IPS DF 6.9 (cell line): ENCODE measurements around the gene AMHR2.
"Not testable (repeated sequence)": the region's sequence is repeated elsewhere in the genome, so short reads cannot be mapped to it uniquely, and the experiment has no call there.

ENCODE experiments used
- DNase-seq: peaks from one replicate; pipeline ENCODE4 v3.0.0-alpha.2; 2013; ENCODE audit warnings: low read depth, low spot score
- H3K27ac ChIP-seq: one replicate; pipeline ENCODE4 v1.5.1; 2013; ENCODE audit warnings: low read length, control low read depth
- H3K27me3 ChIP-seq: 2 replicates; pipeline ENCODE4 v1.6.1; 2013; ENCODE audit warnings: mild to moderate bottlenecking, low read length; ENCODE audit not compliant: control insufficient read depth, insufficient read depth
- H3K36me3 ChIP-seq: 2 replicates; pipeline ENCODE4 v1.6.1; 2013; ENCODE audit warnings: low read length; ENCODE audit not compliant: control insufficient read depth, insufficient read depth
- H3K4me1 ChIP-seq: 2 replicates; pipeline ENCODE4 v1.6.1; 2013; ENCODE audit warnings: low read length; ENCODE audit not compliant: control insufficient read depth, insufficient read depth
- H3K4me3 ChIP-seq: 2 replicates; pipeline ENCODE4 v1.5.1; 2013; ENCODE audit warnings: mild to moderate bottlenecking, low read length
- H3K9me3 ChIP-seq: 2 replicates; pipeline ENCODE4 v1.6.1; 2013; ENCODE audit warnings: low read length, inconsistent platforms; ENCODE audit not compliant: control insufficient read depth, insufficient read depth
- WGBS: extraction: QIAGEN DNeasy Blood & Tissue Kit; methylation state at CpG from one replicate; pipeline ENCODE4 v1.1.7; 2013; ENCODE audit warnings: mixed read lengths, missing lambda C conversion rate; ENCODE audit not compliant: insufficient read length, insufficient coverage; 5-methylcytosine and 5-hydroxymethylcytosine counted together

Gene AMHR2

GRCh38 chr12:53423597-53423996 lies at the start of gene AMHR2:
Gene AMHR2, plus strand, starts transcription at chr12:53423855. Its CDS starts 80 bp downstream, at chr12:53423935.
- Histone ChIP-seq H3K36me3 (no peaks in the 10 kb centered on the region), H3K9me3 (no peaks in the 10 kb centered on the region), H3K27me3 (no peaks in the 10 kb centered on the region), H3K4me1 (peaks cover 1% of the 10 kb centered on the region; the same call in 1 of the 2 replicates), H3K4me3 (no peak within 1 kb of the TSS), H3K27ac (no peak within 1 kb of the TSS)
- DNase-seq: no peak
- WGBS: no CpG with 5 or more reads among the region's 1 CpG

GRCh38 chr12:53374277-53374676 lies 49.4 kb upstream of the AMHR2 start:
- not testable (repeated sequence) for H3K27me3 ChIP-seq, H3K9me3 ChIP-seq, H3K36me3 ChIP-seq, H3K4me1 ChIP-seq, H3K27ac ChIP-seq, DNase-seq, H3K4me3 ChIP-seq
- WGBS: no CpG with 5 or more reads among the region's 14 CpGs

GRCh38 chr12:53376747-53377146 lies 46.9 kb upstream of the AMHR2 start:
- H3K9me3 ChIP-seq: no peaks in the 10 kb centered on the region
- peaks cover 2% of the 10 kb centered on the region; the same call in 1 of the 2 replicates for H3K4me1 ChIP-seq
- H3K36me3 ChIP-seq: no peaks in the 10 kb centered on the region
- H3K27ac ChIP-seq: no peak overlapping the region
- no CpG with 5 or more reads among the region's 2 CpGs for WGBS
- H3K4me3 ChIP-seq: no peak overlapping the region
- H3K27me3 ChIP-seq: no peaks in the 10 kb centered on the region
- DNase-seq: no peak

- Histone ChIP-seq H3K9me3 (no peaks in the 10 kb centered on the region), H3K4me1 (peaks cover 2% of the 10 kb centered on the region), H3K36me3 (peaks cover 13% of the 10 kb centered on the region; the same call in 1 of the 2 replicates), H3K4me3 (no peak overlapping the region), H3K27me3 (no peaks in the 10 kb centered on the region), H3K27ac (no peak overlapping the region)
- no CpG with 5 or more reads among the region's 12 CpGs for WGBS
- no peak for DNase-seq
Measured at GRCh38 chr12:53378222-53378621, 45.4 kb upstream of the AMHR2 start.

GRCh38 chr12:53378724-53379388 lies 44.8 kb upstream of the AMHR2 start:
- no peak for DNase-seq
- no CpG with 5 or more reads among the region's 23 CpGs for WGBS
- Histone ChIP-seq H3K4me3 (peak overlapping the region; percentile 73; the same call in 1 of the 2 replicates), H3K36me3 (peaks cover 16% of the 10 kb centered on the region; the same call in 1 of the 2 replicates), H3K9me3 (no peaks in the 10 kb centered on the region), H3K27me3 (no peaks in the 10 kb centered on the region), H3K4me1 (peaks cover 2% of the 10 kb centered on the region), H3K27ac (no peak overlapping the region)

GRCh38 chr12:53379389-53380103 lies 44.1 kb upstream of the AMHR2 start:
- Histone ChIP-seq H3K4me3 (peak overlapping the region; percentile 73; the same call in 1 of the 2 replicates), H3K36me3 (peaks cover 16% of the 10 kb centered on the region; the same call in 1 of the 2 replicates), H3K27me3 (no peaks in the 10 kb centered on the region), H3K9me3 (no peaks in the 10 kb centered on the region), H3K4me1 (peaks cover 2% of the 10 kb centered on the region), H3K27ac (no peak overlapping the region)
- no CpG with 5 or more reads among the region's 29 CpGs for WGBS
- peak; percentile 100 for DNase-seq

- peak; percentile 45 for DNase-seq
- Histone ChIP-seq H3K27ac (no peak within 1 kb of the TSS), H3K27me3 (no peaks in the 10 kb centered on the region), H3K36me3 (peaks cover 16% of the 10 kb centered on the region; the same call in 1 of the 2 replicates), H3K4me3 (peak within 1 kb of the TSS; percentile 73; the same call in 1 of the 2 replicates), H3K9me3 (no peaks in the 10 kb centered on the region), H3K4me1 (peaks cover 2% of the 10 kb centered on the region)
- no CpG with 5 or more reads among the region's 71 CpGs for WGBS
Measured at GRCh38 chr12:53380104-53380793, 43.4 kb upstream of the AMHR2 start, which contains the start of gene SP1. Gene SP1, plus strand, starts transcription at chr12:53380176. Its CDS starts 116 bp downstream, at chr12:53380292.

- DNase-seq: no peak
- WGBS: no CpG with 5 or more reads among the region's 21 CpGs
- H3K4me3 ChIP-seq: peak overlapping the region; percentile 59; the same call in 1 of the 2 replicates
- no peak overlapping the region for H3K27ac ChIP-seq
- peaks cover 16% of the 10 kb centered on the region; the same call in 1 of the 2 replicates for H3K36me3 ChIP-seq
- H3K27me3 ChIP-seq: no peaks in the 10 kb centered on the region
- peaks cover 2% of the 10 kb centered on the region for H3K4me1 ChIP-seq
- H3K9me3 ChIP-seq: no peaks in the 10 kb centered on the region
Measured at GRCh38 chr12:53380794-53381730, 42.6 kb upstream of the AMHR2 start.

GRCh38 chr12:53381731-53382630 lies 41.7 kb upstream of the AMHR2 start:
- H3K9me3 ChIP-seq: no peaks in the 10 kb centered on the region

More at GRCh38 chr12:53381731-53382630, 41.7 kb upstream of the AMHR2 start:
- no peaks in the 10 kb centered on the region for H3K27me3 ChIP-seq
- no CpG with 5 or more reads among the region's 9 CpGs for WGBS
- no peak overlapping the region for H3K27ac ChIP-seq
- H3K36me3 ChIP-seq: peaks cover 16% of the 10 kb centered on the region; the same call in 1 of the 2 replicates
- H3K4me1 ChIP-seq: peaks cover 2% of the 10 kb centered on the region
- peak; percentile 22 for DNase-seq
- H3K4me3 ChIP-seq: no peak overlapping the region
